Activated T-cell treated with anti-CD3 and anti-CD28 coated beads for 24 hours (primary cell): ENCODE measurements around the gene ZNF319.

Experiments used
- DNase-seq: peaks from one replicate; pipeline ENCODE4 v3.0.0-alpha.2; 2020; ENCODE audit warnings: low read depth

The ZNF319 gene

GRCh38 chr16:58037365-58038057 lies 37.0 kb upstream of the ZNF319 start:
- DNase-seq = no peak

GRCh38 chr16:58036943-58037342 lies 36.5 kb upstream of the ZNF319 start:
- DNase-seq = no peak

GRCh38 chr16:58035356-58036170 lies 35.1 kb upstream of the ZNF319 start:
- no peak for DNase-seq

- no peak for DNase-seq
Observed at GRCh38 chr16:58034774-58035173, 34.3 kb upstream of the ZNF319 start.

- DNase-seq = no peak
Observed at GRCh38 chr16:58034128-58034685, 33.7 kb upstream of the ZNF319 start.

- no peak for DNase-seq
Observed at GRCh38 chr16:58032710-58033293, 32.3 kb upstream of the ZNF319 start.

- no peak for DNase-seq
Observed at GRCh38 chr16:58031016-58031800, 30.7 kb upstream of the ZNF319 start.

GRCh38 chr16:58030136-58030840 lies 29.8 kb upstream of the ZNF319 start:
- DNase-seq = no peak

GRCh38 chr16:58029410-58029809 lies 28.9 kb upstream of the ZNF319 start:
- DNase-seq = no peak

- no peak for DNase-seq
Observed at GRCh38 chr16:58028541-58029070, 28.1 kb upstream of the ZNF319 start.

- DNase-seq = no peak
Observed at GRCh38 chr16:58027916-58028455, 27.5 kb upstream of the ZNF319 start.

GRCh38 chr16:58027161-58027915 lies 26.9 kb upstream of the ZNF319 start:
- no peak for DNase-seq

- DNase-seq = no peak
Observed at GRCh38 chr16:58026705-58027160, 26.3 kb upstream of the ZNF319 start.

- DNase-seq = no peak
Observed at GRCh38 chr16:58026139-58026704, 25.8 kb upstream of the ZNF319 start.

- DNase-seq = peak; percentile 45
Observed at GRCh38 chr16:58025351-58026138, 25.1 kb upstream of the ZNF319 start, which contains the start of gene MMP15. Gene MMP15, plus strand, starts transcription at chr16:58025754. Its CDS starts 597 bp downstream, at chr16:58026351.

GRCh38 chr16:58024486-58025350 lies 24.2 kb upstream of the ZNF319 start:
- DNase-seq = no peak

- DNase-seq = no peak
Observed at GRCh38 chr16:58022601-58023371, 22.3 kb upstream of the ZNF319 start.
